B cell (primary cell): ENCODE results near the gene SLC30A1. TPM values are rescaled to one million over a fixed set of nuclear protein-coding genes. Genes with fewer than 3 reads are reported as not detected.

Source experiments
- ATAC-seq: fragments of 200-7000 bp; cut with Tn5 transposase; one replicate; pipeline ENCODE4 v1.10.0; 2021; ENCODE audit warnings: low read depth, mild to moderate bottlenecking, moderate number of reproducible peaks, moderate library complexity
- CTCF ChIA-PET: fragments of 350-600 bp; sonication (Branson Sonifier 250); formaldehyde crosslinking; loops from one replicate; lab custom pipeline; 2021; ENCODE audit warnings: antibody characterized with exemption, inconsistent platforms; lab: Charles Lee
- POLR2A ChIA-PET: fragments of 350-600 bp; sonication (Branson Sonifier 250); formaldehyde crosslinking; loops from one replicate; lab custom pipeline; 2021; ENCODE audit warnings: antibody characterized with exemption; lab: Charles Lee
- DNase-seq: peaks from one replicate; pipeline ENCODE4 v3.0.0; 2013
- H2AFZ ChIP-seq: 2 replicates; pipeline ENCODE4 v1.6.1; 2012; ENCODE audit warnings: mild to moderate bottlenecking, low read depth, low read length; ENCODE audit not compliant: insufficient read depth, poor library complexity, severe bottlenecking
- H3K27ac ChIP-seq, 2 donors: 1 replicate in 1 of 2; 2 replicates in 1 of 2; pipeline ENCODE4 v1.5.1; 2012 to 2013; ENCODE audit warnings: low read length in 2 of 2, mild to moderate bottlenecking in 2 of 2, moderate library complexity in 1 of 2
- H3K27me3 ChIP-seq, 4 experiments: fragments of 200-600 bp in 1 of 4; sonication (generic) in 1 of 4; replicated peaks in 1 of 4; 1 replicate in 2 of 4; 2 replicates in 2 of 4; pipeline versions ENCODE4 v1.6.1 to v1.7.0; 2013 to 2016; ENCODE audit warnings: low read length in 3 of 4, mild to moderate bottlenecking in 2 of 4, mixed read lengths in 1 of 4, moderate library complexity in 1 of 4; ENCODE audit not compliant: insufficient read depth in 4 of 4, control insufficient read depth in 3 of 4; ENCODE audit errors: control extremely low read depth in 1 of 4
- H3K36me3 ChIP-seq, 2 experiments: replicated peaks in 1 of 2; 1 replicate in 1 of 2; 2 replicates in 1 of 2; pipeline versions ENCODE4 v1.6.1 to v1.7.1; 2013; ENCODE audit warnings: low read length in 1 of 2; ENCODE audit not compliant: insufficient read depth in 2 of 2, control insufficient read depth in 1 of 2; ENCODE audit errors: control extremely low read depth in 1 of 2, extremely low read depth in 1 of 2
- H3K4me1 ChIP-seq, 2 donors: fragments of 200-600 bp in 1 of 2; sonication (generic) in 1 of 2; 1 replicate in 1 of 2; 2 replicates in 1 of 2; pipeline versions ENCODE4 v1.5.1 to v1.6.1; 2013 to 2017; ENCODE audit warnings: low read length in 2 of 2; ENCODE audit not compliant: control insufficient read depth in 2 of 2, insufficient read depth in 2 of 2
- H3K4me2 ChIP-seq: replicated peaks from 2 replicates; pipeline ENCODE3; 2012; ENCODE audit warnings: mild to moderate bottlenecking, low read depth, low read length; ENCODE audit not compliant: poor library complexity, severe bottlenecking
- H3K4me3 ChIP-seq, 5 experiments: fragments of 200-600 bp in 1 of 5; sonication (generic) in 1 of 5; 1 replicate in 3 of 5; 2 replicates in 2 of 5; pipeline versions ENCODE4 v1.5.1 to v1.7.0; 2011 to 2016; ENCODE audit warnings: low read length in 4 of 5, mild to moderate bottlenecking in 4 of 5, low read depth in 2 of 5, control low read depth in 1 of 5, moderate library complexity in 1 of 5; ENCODE audit not compliant: insufficient read depth in 1 of 5; ENCODE audit errors: control extremely low read depth in 1 of 5, extremely low read depth in 1 of 5
- H3K79me2 ChIP-seq: fragments of 200-600 bp; sonication (generic); one replicate; pipeline ENCODE4 v1.6.0; 2016; ENCODE audit warnings: low read length; ENCODE audit not compliant: control insufficient read depth, insufficient read depth
- H3K9ac ChIP-seq: fragments of 200-600 bp; sonication (generic); 2 replicates; pipeline ENCODE4 v1.6.1; 2017; ENCODE audit warnings: mild to moderate bottlenecking, low read length, moderate library complexity
- H3K9me3 ChIP-seq, 3 donors: one replicate each; pipeline versions ENCODE4 v1.6.1 to v1.7.1; 2013; ENCODE audit warnings: low read length in 2 of 3; ENCODE audit not compliant: control insufficient read depth in 2 of 3, insufficient read depth in 1 of 3; ENCODE audit errors: control extremely low read depth in 1 of 3
- H4K20me1 ChIP-seq: 2 replicates; pipeline ENCODE4 v1.6.0; 2012; ENCODE audit warnings: mild to moderate bottlenecking, low read length; ENCODE audit not compliant: insufficient read depth, control insufficient read depth, poor library complexity, severe bottlenecking
- H3K27ac Mint-ChIP-seq: one replicate; pipeline ENCODE4 v1.8.0; 2021; ENCODE audit warnings: mixed read lengths
- H3K27me3 Mint-ChIP-seq: one replicate; pipeline ENCODE4 v1.8.0; 2021; ENCODE audit warnings: mixed read lengths
- H3K4me1 Mint-ChIP-seq: one replicate; pipeline ENCODE4 v1.8.0; 2021; ENCODE audit warnings: mixed read lengths
- H3K4me3 Mint-ChIP-seq: one replicate; pipeline ENCODE4 v1.8.0; 2021; ENCODE audit warnings: mixed read lengths
- H3K9me3 Mint-ChIP-seq: one replicate; pipeline ENCODE4 v1.8.0; 2022; ENCODE audit warnings: mixed read lengths; ENCODE audit not compliant: insufficient read depth
- EZH2 ChIP-seq: IDR thresholded peaks from 2 replicates; pipeline ENCODE4 v1.6.1; 2012; ENCODE audit warnings: borderline replicate concordance, low read depth, mild to moderate bottlenecking, moderate library complexity, low read length; ENCODE audit not compliant: insufficient read depth, poor library complexity, severe bottlenecking
- WGBS: methylation state at CpG from one replicate; pipeline ENCODE4 v1.1.5; 2013; ENCODE audit warnings: missing lambda C conversion rate; ENCODE audit not compliant: insufficient coverage; 5-methylcytosine and 5-hydroxymethylcytosine counted together
- intact Hi-C: fragments of 100-400 bp; cut with micrococcal nuclease; formaldehyde crosslinking; loops from one replicate; pipeline ENCODE4 v1.10.0; 2022
- polyA plus RNA-seq: library from polyadenylated mRNA; depleted of rRNA; stranded (reverse); fragments of >200 nt; gene quantifications from 2 replicates; pipeline ENCODE4 v1.2.3, GENCODE V29; 2012
- total RNA-seq, 2 donors: library from RNA; stranded (reverse); fragments of 120-200 nt in 1 of 2; gene quantifications; 1 replicate in 1 of 2; 2 replicates in 1 of 2; pipeline versions ENCODE4 v1.2.3 to v1.2.4, GENCODE V29; 2013 to 2022
- TF ChIP-seq, protein P1 (sequence below): fragments of 200-600 bp; IDR thresholded peaks from one replicate; pipeline ENCODE4 v1.8.0; 2022; ENCODE audit warnings: antibody characterized with exemption, mild to moderate bottlenecking

The SLC30A1 gene
- total and polyA plus RNA-seq, 2 donors (not counting 1 experiment from before 2014, with no cell fraction given), result 1.7 to 12.2 TPM

DNA sequence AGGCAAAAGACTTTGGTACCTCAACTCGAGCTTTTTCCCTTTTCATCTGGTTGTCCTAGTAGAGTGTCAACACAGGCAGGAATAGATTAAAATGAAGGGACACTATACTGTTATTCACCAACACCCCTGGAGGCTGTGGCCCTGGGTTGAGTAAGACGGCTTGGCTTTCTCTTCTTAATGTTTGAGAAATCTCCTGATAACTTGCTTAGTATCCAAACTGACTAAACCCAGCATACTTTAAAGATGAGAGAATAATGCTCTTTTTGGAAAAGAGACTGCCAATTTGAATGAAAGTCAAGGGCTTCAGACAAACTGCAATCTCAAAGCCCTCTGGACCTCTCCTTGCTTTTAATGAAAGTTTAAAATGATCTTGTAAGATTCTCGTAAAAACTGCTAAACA is 2.6 kb upstream of the SLC30A1 start:
- no peak for DNase-seq
- H3K27me3 ChIP-seq, result no peaks in the 10 kb centered on the region
- ATAC-seq, result no peak
- H3K27ac ChIP-seq, result peak overlapping the region in 1 of 2 donors; percentile 32
- peak overlapping the region; percentile 49 for H2AFZ ChIP-seq
- peaks cover 14% of the 10 kb centered on the region for H3K79me2 ChIP-seq
- H3K9me3 Mint-ChIP-seq, result no peaks in the 10 kb centered on the region
- no peaks in the 10 kb centered on the region for H4K20me1 ChIP-seq
- no peak overlapping the region for H3K4me3 ChIP-seq
- H3K9ac ChIP-seq, result no peak overlapping the region
- peak overlapping the region; percentile 45 for H3K4me2 ChIP-seq
- ChIA-PET CTCF (interaction anchor here (1.1 to 1.6 kb wide), 3 partner anchors 21 to 73 kb away, joined by 3 to 4 read pairs (median 4); no protein-coding TSS in a partner anchor), POLR2A (no interaction called here)
- H3K4me1 Mint-ChIP-seq, result peaks cover 26% of the 10 kb centered on the region
- no CpG with 5 or more reads among the region's 3 CpGs for WGBS
- peaks cover 23 to 25% of the 10 kb centered on the region in 2 donors for H3K4me1 ChIP-seq
- no peaks in the 10 kb centered on the region for H3K36me3 ChIP-seq
- no peaks in the 10 kb centered on the region for H3K9me3 ChIP-seq
- H3K27ac Mint-ChIP-seq, result no peak overlapping the region
- no peaks in the 10 kb centered on the region for H3K27me3 Mint-ChIP-seq
- intact Hi-C loops, result no loop called here
- no peak for TF ChIP-seq EZH2
- TF ChIP-seq, protein P1, sequence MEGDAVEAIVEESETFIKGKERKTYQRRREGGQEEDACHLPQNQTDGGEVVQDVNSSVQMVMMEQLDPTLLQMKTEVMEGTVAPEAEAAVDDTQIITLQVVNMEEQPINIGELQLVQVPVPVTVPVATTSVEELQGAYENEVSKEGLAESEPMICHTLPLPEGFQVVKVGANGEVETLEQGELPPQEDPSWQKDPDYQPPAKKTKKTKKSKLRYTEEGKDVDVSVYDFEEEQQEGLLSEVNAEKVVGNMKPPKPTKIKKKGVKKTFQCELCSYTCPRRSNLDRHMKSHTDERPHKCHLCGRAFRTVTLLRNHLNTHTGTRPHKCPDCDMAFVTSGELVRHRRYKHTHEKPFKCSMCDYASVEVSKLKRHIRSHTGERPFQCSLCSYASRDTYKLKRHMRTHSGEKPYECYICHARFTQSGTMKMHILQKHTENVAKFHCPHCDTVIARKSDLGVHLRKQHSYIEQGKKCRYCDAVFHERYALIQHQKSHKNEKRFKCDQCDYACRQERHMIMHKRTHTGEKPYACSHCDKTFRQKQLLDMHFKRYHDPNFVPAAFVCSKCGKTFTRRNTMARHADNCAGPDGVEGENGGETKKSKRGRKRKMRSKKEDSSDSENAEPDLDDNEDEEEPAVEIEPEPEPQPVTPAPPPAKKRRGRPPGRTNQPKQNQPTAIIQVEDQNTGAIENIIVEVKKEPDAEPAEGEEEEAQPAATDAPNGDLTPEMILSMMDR, result no peak
- no peak overlapping the region for H3K4me3 Mint-ChIP-seq

DNA sequence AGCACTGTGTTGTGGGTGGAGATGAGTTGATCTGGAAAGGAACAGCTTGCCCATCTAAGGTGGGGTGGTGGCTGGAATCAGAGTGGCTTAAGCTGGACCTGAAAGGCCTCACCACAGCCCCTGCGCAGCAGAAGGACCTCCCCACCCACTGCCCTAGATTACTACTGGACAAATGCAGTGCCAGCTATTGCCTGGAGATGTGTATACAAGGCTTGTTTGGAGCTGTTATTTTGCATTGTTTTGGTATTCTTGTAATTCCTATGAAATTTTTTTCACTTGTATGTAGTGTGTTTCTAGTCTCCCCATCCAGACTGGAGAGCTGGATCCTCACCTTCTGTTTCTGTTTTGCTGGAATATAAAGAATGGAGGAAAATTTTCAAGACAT is 1.3 kb upstream of the SLC30A1 start:
- Histone ChIP-seq H3K36me3 (peaks cover 3 to 5% of the 10 kb centered on the region in 2 experiments), H3K27ac (peak overlapping the region in 1 of 2 donors; percentile 77), H3K9ac (no peak overlapping the region), H3K9me3 (no peaks in the 10 kb centered on the region), H3K27me3 (no peaks in the 10 kb centered on the region), H3K4me3 (no peak overlapping the region), H3K4me1 (peaks cover 25 to 26% of the 10 kb centered on the region in 2 donors), H4K20me1 (no peaks in the 10 kb centered on the region), H3K4me2 (peak overlapping the region; percentile 99), H2AFZ (peak overlapping the region; percentile 89), H3K79me2 (peaks cover 27% of the 10 kb centered on the region)
- ChIA-PET POLR2A (interaction anchor here (2.7 kb wide), 1 partner anchor 26 kb away, joined by 14 read pairs; no protein-coding TSS in a partner anchor), CTCF (interaction anchor here (1.1 to 2.7 kb wide), 8 partner anchors 9 to 876 kb away, joined by 3 to 11 read pairs (median 5); no protein-coding TSS in a partner anchor)
- Mint-ChIP-seq H3K9me3 (no peaks in the 10 kb centered on the region), H3K27ac (peak overlapping the region; percentile 82), H3K27me3 (no peaks in the 10 kb centered on the region), H3K4me1 (peaks cover 36% of the 10 kb centered on the region), H3K4me3 (peak overlapping the region; percentile 90)
- DNase-seq (no peak), ATAC-seq (no peak)
- intact Hi-C loops, result no loop called here
- TF ChIP-seq EZH2, result no peak
- TF ChIP-seq, protein P1, result no peak
- no CpG with 5 or more reads among the region's 1 CpG for WGBS
